Astrocyte of the spinal cord (primary cell): ENCODE data around the gene MGME1.

Experiments
- DNase-seq: peaks from one replicate; pipeline ENCODE4 v3.0.0; 2011; ENCODE audit warnings: low read depth, low spot score
- H3K4me3 ChIP-seq: 2 replicates; pipeline ENCODE4 v1.5.1; 2011; ENCODE audit warnings: low read depth, mild to moderate bottlenecking, low read length, moderate library complexity
- in situ Hi-C: cut with HindIII; loops from 2 replicates; pipeline ENCODE4 v1.10.0; 2017; ENCODE audit warnings: low sequenced_read_pairs
- TF ChIP-seq, protein P1 (sequence below): IDR thresholded peaks from 2 replicates; pipeline ENCODE4 v1.5.1; 2012; ENCODE audit warnings: low read depth, mild to moderate bottlenecking, low read length, inconsistent platforms

MGME1 gene

DNA sequence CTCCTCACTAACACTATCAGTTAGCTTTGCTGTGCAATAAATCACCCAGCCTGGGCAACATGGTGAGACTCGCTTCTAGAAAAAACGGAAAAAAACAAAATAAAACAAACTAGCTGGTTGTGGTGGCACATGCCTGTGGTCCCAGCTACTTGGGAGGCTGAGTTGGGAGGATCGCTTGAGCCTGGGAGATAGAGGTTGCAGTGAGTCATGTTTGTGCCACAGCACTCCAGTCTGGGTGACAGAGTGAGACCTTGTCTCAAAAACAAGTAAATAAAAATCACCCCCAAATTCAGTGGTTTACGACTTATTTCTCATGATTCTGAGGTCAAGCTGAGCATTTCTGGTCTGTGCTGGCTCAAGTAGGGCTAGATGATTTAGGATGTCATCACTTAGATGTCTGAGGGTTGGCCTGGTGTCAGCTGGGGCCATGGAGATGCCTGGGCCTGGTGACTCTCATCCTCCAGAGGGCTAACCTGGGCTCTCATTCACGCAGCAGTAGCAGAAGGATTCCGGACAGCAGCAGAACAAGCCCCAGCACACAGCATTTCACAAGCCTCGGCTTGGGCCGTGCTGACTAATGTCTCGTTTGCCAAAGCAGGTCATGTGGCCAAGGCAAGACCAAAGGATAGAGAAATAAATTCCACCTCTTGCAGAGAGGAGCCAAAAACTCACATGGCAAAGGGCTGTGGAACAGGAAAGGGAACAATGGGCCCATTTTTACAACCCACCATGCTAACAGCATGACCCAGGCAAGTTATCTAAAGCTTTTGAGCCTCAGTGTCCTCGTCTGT, 32.5 kb downstream of the MGME1 start:
- in situ Hi-C loops = no loop called here
- TF ChIP-seq, protein P1, sequence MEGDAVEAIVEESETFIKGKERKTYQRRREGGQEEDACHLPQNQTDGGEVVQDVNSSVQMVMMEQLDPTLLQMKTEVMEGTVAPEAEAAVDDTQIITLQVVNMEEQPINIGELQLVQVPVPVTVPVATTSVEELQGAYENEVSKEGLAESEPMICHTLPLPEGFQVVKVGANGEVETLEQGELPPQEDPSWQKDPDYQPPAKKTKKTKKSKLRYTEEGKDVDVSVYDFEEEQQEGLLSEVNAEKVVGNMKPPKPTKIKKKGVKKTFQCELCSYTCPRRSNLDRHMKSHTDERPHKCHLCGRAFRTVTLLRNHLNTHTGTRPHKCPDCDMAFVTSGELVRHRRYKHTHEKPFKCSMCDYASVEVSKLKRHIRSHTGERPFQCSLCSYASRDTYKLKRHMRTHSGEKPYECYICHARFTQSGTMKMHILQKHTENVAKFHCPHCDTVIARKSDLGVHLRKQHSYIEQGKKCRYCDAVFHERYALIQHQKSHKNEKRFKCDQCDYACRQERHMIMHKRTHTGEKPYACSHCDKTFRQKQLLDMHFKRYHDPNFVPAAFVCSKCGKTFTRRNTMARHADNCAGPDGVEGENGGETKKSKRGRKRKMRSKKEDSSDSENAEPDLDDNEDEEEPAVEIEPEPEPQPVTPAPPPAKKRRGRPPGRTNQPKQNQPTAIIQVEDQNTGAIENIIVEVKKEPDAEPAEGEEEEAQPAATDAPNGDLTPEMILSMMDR = no peak
- no peak overlapping the region for H3K4me3 ChIP-seq
- DNase-seq = peak; percentile 79

DNA sequence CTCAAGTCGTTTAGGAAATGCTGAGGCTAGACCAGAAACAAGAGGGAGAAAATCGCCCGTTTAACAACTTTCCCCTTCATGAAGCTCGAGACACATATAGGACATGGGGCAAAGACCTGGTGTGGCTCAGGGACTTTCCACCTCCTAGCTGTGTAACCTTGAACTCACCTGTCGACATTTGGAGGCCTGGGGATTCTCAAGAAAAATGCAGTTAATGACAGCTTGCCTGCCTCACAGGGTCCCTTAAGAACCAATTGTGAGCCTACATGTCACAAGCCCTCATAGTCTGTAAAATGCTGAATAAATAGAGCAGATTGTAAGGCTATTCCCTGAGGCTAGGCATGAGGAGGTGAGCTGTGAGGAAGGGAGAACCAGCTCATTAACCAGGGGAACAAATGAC, 35.1 kb downstream of the MGME1 start:
- TF ChIP-seq, protein P1 = no peak
- no peak overlapping the region for H3K4me3 ChIP-seq
- DNase-seq = no peak
- in situ Hi-C loops = no loop called here

DNA sequence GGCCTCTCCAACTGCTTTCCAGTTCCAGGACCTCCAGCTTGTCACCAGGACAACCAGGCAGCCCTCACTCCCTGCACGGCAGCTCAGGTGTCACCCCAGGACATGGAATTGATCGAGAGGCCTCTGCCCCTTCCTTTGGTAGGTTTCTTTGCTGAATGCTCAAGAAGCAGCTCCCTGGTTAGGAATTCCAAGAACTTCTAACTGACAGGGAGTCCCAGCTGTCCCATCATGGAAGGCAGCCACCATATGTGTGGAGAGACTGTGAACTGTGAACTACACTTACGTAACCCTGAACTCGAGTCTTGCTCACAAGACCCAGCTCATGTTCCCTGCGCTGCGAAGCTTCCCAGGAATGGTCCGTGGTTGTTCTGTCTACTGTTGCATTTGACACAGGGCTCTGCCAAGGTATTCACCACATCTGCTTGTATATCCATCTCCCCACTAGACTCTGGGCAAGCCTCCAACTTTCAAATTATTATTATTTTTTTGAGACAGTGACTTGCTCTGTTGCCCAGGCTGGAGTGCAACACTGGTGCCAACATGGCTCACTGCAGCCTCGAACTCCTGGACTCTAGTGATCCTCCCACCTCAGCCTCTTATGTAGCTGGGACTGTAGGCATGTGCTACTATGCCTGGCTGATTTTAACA, 35.7 kb downstream of the MGME1 start:
- TF ChIP-seq, protein P1 = no peak

DNA sequence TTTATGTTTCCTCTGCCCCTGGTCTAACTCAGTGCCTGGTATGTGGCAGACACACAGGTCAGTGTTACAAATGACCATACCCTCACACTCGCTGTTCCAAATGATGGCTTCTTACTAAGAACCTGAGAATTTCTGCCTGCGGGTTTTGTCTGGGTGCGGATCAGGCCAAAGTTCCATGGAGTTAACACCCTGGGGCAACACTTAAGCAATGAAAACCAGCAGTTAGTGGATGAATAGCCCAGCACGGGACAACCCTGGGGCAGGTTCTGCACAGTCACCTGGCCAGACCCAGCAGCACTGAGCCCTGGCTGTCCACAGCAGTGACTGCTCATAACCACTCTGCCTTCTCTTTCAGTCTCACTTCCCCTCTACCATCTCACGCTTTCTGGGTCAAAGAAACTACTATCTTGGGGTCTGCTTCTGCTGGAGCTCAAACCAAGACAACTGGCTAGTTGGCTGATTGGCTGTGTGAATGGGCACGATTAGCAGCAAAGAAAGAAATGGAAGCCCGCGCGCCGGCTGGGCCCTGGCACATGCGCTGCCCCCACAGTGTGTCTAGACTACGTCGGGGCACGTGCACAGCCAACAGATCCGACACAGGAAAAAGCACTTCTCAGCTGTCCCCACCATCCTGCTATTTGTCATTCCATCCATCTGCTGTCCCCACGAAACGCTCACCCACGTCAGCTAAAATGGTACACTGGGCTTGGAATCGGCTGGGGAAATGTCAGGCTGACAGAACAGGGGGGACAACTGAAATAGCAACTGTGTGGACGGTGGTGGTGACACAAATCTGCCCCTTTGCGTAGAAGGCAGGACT, 36.6 kb downstream of the MGME1 start:
- no peak for DNase-seq
- in situ Hi-C loops = no loop called here
- TF ChIP-seq, protein P1 = no peak
- H3K4me3 ChIP-seq = no peak overlapping the region

More for the DNA sequence above, 35.7 kb downstream of the MGME1 start:
- no peak overlapping the region for H3K4me3 ChIP-seq
- in situ Hi-C loops = no loop called here
- DNase-seq = peak; percentile 23

DNA sequence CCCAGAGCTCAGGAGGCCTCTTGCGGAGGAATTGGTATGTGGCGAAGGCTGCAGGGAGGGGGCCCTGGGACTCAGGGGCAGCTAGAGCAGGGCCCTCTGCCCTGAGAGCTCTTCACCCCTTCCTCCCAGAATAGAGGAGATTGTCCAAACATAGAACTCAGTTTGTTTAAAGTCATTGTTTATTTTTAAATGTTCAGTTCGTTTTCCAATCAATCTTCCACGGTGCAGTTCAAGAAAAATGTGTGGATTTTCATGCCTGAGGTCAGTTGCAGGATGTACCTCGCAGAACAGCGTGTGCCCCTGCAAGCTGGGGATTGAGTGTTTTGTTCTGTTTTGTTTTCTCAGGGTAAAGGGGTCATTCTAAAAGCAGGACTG, 37.2 kb downstream of the MGME1 start:
- no peak overlapping the region for H3K4me3 ChIP-seq
- peak; percentile 9 for DNase-seq
- in situ Hi-C loops = no loop called here
- TF ChIP-seq, protein P1 = no peak

DNA sequence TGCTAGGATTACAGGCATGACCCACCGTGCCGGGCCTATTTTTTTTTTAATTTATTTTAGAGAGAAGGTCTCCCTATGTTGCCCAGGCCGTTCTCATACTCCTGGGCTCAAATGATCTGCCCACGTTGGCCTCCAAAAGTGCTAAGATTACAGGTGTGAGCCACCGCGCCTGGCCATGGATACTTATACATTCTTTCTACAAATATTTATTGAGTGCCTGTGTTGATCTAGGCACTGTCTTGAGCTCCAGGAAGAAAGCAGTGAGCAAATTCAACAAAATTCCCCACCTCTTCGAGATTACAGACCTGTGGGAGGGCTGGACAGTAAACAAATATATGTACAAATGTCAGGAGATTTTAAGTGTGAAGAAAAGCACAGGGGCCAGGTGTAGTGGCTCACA, 37.9 kb downstream of the MGME1 start:
- TF ChIP-seq, protein P1 = no peak
- in situ Hi-C loops = no loop called here
- no peak for DNase-seq

More for the DNA sequence above, 37.9 kb downstream of the MGME1 start:
- H3K4me3 ChIP-seq = no peak overlapping the region
